HG03103 (cell line): ENCODE results near the gene ZMIZ1.
A peak's percentile ranks its signal among the peaks of the same experiment; 100 is the strongest.

ENCODE experiments used
- ATAC-seq: cut with Tn5 transposase; IDR thresholded peaks from one replicate; pipeline ENCODE4 v1.9.1; 2021; ENCODE audit warnings: low read depth; ENCODE audit not compliant: unreplicated experiment

Gene ZMIZ1, protein sequence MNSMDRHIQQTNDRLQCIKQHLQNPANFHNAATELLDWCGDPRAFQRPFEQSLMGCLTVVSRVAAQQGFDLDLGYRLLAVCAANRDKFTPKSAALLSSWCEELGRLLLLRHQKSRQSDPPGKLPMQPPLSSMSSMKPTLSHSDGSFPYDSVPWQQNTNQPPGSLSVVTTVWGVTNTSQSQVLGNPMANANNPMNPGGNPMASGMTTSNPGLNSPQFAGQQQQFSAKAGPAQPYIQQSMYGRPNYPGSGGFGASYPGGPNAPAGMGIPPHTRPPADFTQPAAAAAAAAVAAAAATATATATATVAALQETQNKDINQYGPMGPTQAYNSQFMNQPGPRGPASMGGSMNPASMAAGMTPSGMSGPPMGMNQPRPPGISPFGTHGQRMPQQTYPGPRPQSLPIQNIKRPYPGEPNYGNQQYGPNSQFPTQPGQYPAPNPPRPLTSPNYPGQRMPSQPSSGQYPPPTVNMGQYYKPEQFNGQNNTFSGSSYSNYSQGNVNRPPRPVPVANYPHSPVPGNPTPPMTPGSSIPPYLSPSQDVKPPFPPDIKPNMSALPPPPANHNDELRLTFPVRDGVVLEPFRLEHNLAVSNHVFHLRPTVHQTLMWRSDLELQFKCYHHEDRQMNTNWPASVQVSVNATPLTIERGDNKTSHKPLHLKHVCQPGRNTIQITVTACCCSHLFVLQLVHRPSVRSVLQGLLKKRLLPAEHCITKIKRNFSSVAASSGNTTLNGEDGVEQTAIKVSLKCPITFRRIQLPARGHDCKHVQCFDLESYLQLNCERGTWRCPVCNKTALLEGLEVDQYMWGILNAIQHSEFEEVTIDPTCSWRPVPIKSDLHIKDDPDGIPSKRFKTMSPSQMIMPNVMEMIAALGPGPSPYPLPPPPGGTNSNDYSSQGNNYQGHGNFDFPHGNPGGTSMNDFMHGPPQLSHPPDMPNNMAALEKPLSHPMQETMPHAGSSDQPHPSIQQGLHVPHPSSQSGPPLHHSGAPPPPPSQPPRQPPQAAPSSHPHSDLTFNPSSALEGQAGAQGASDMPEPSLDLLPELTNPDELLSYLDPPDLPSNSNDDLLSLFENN

DNA sequence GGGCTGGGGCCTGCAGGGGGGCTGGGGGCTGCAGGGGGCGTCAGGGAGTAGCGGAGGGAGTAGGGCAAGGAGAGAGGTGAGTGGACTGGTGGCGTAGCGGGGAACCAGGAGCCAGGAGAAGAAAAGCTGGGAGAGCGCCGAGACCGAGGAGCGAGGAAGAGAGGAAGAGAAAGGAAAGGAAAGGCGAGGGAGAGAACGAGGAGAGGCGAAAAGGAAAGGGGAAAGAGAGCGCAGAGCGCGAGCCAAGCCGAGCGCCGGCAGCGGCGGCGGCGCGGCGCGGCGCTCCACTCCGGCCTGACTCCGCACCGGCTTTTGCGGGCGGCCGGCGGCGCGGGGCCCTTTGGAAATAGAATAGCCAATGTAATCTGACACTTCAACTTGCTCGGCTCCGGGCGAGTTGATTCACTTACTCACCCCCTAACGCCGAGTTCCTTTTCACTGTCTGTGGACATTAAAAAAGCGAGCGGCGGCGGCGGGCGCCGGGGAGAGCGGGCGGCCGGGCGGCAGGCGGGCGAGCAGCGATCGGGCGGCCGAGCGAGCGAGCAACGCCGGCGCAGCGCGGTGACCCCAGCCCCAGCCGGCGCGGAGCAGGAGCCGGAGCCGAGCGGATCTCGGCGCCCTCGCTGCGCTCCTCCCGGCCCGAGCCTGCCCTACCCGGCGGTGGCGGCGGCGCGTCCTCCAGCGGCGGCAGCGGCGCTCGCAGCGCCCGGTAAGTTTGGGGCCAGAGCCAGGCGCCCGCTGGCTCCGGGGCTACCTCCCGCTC, at the start of gene ZMIZ1:
Gene ZMIZ1, plus strand, starts transcription at position 405 of the 763 bp plus-strand sequence. CDS start 132,667 bp downstream, outside the sequence.
- peak; percentile 44 for ATAC-seq

GRCh38 chr10:79019441-79020014, 49.2 kb upstream of the ZMIZ1 start:
- no peak for ATAC-seq

- no peak for ATAC-seq
These were observed 48.7 kb upstream of the ZMIZ1 start for GRCh38 chr10:79020015-79020491.

- no peak for ATAC-seq
These were observed 48.2 kb upstream of the ZMIZ1 start for GRCh38 chr10:79020605-79021004.

GRCh38 chr10:79021331-79021907, 47.3 kb upstream of the ZMIZ1 start:
- no peak for ATAC-seq

- ATAC-seq = no peak
These were observed 46.7 kb upstream of the ZMIZ1 start for GRCh38 chr10:79021948-79022499.

- no peak for ATAC-seq
These were observed 46.1 kb upstream of the ZMIZ1 start for GRCh38 chr10:79022565-79023230.

GRCh38 chr10:79023240-79024162, 45.3 kb upstream of the ZMIZ1 start:
- peak; percentile 56 for ATAC-seq

DNA sequence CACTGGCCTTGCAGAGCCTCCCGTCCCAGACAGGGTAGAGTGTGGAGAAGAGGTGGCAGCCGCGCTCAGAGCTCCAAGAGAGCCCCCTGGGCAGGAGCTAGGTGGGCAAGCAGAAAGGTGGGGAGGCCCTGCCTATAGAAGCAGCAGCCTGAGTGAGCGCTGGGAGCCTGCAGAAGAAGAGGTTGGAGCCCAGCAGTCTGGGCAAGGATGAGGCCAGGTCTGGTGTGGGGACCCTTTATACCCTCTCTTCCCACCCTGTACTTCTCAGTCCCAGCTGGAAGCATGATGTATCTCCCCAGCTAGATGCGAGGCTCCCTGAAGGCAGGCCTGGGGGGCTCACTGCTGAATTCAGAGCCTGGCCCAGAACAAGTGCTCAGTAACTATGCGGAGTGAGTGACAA, 44.5 kb upstream of the ZMIZ1 start:
- no peak for ATAC-seq

DNA sequence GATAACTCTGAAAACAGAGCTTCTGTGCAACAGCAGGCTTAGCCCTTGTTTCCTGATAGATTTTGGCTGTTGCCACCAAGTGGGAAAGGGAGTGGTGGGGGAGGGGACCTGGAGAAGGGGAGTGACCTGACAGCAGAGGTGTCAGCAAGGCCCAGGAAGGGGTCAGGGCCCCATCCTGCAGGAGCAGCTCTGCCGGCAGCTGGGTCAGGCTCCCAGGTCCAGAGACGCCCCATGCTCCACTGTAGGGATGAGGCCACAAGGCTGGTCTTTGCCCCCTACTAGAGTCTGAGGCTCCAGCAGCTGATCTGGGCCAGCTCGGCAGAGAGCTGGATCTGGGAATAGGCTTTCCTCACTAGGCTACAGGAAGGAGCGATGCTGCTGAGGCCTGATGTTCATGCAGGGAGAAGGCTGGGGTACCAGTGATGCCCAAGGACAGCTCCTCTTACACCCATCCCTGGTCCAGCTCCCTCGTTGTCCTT, 44.0 kb upstream of the ZMIZ1 start:
- ATAC-seq = no peak

- ATAC-seq = no peak
These were observed 43.5 kb upstream of the ZMIZ1 start for GRCh38 chr10:79025199-79025832.

GRCh38 chr10:79026341-79026761, 42.4 kb upstream of the ZMIZ1 start:
- ATAC-seq = no peak

GRCh38 chr10:79026806-79027146, 42.0 kb upstream of the ZMIZ1 start:
- no peak for ATAC-seq

DNA sequence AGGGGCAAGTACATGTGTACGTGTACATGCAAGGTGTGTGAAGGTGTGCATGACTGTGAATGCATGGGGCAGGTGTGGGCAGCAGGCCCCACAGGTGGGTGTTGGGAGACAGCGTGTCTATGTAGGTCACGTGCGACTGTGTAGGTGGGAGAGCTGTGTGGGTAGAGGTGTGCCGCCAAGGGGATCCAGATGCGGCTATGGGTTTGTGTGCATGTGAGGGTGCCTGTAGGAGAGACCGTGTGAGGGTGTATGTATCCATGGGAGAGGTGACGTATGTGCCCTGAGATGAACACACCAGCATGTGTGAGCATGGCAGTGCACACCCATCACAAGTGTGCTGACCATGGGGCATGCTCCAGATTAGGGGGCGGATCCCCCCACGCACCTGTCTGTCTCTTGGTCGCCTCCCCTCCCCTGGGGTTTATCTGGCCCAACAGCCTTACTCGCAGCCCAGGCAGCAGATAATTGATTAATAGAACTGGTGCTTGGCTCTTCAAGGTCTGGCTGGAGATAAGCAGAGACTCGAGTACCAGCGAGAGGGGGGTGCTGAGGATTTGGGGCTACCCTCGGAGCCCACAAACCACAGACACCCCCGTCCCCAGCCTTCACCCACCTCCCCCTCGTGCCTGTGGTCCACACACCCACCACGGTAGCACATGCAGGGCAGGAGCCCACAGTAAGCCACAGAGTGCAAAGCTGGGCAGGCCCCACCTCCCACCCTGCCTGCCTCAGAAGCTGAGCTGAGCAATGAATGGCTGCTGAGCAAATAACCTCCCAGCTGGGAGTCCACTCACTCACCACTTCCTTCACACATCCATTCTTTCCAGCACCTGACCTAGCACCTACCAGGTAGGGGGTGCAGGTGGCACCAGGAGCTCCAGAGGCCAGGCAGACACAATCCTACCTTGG, 41.4 kb upstream of the ZMIZ1 start:
- no peak for ATAC-seq

- ATAC-seq = no peak
These were observed 40.7 kb upstream of the ZMIZ1 start for GRCh38 chr10:79028056-79028430.

- no peak for ATAC-seq
These were observed 40.2 kb upstream of the ZMIZ1 start for GRCh38 chr10:79028451-79029010.
